Measurements from ENCODE around the gene TCHP. TPM values are rescaled to one million over a fixed set of nuclear protein-coding genes. Genes with fewer than 3 reads are reported as not detected.
"Not testable (repeated sequence)": the region's sequence is repeated elsewhere in the genome, so short reads cannot be mapped to it uniquely, and the experiment has no call there.

Gene TCHP
- polyA plus RNA-seq, 1 experiment = 9.1 TPM

DNA sequence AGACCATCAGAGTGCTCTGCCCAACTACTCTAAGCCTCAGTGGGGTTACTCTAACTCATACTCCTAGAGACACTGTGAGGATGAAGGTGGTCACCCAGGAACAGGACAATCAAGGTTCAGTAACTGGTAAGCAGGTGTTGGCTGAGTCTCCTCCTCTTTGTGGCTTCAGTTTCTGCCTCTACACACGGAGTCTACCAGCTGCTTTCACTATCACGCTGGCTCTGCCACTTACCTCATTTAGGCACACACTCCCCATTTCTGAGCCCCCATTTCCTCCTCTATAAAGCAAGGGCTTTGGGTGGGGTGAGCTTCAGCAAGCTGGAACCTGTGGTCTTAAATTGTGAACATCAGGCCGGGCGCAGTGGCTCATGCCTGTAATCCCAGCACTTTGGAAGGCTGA, 7.3 kb upstream of the TCHP start:
- Histone ChIP-seq H3K36me3 (ENCODE audit: control insufficient read depth, insufficient read depth, low read length) (no peaks in the 10 kb centered on the region), H3K4me3 (ENCODE audit: low read depth, low read length) (no peak overlapping the region), H3K27me3 (ENCODE audit: control insufficient read depth, insufficient read depth, low read length) (no peaks in the 10 kb centered on the region)
- no peak for DNase-seq (ENCODE audit: low read depth)
- TF ChIP-seq, protein P1, sequence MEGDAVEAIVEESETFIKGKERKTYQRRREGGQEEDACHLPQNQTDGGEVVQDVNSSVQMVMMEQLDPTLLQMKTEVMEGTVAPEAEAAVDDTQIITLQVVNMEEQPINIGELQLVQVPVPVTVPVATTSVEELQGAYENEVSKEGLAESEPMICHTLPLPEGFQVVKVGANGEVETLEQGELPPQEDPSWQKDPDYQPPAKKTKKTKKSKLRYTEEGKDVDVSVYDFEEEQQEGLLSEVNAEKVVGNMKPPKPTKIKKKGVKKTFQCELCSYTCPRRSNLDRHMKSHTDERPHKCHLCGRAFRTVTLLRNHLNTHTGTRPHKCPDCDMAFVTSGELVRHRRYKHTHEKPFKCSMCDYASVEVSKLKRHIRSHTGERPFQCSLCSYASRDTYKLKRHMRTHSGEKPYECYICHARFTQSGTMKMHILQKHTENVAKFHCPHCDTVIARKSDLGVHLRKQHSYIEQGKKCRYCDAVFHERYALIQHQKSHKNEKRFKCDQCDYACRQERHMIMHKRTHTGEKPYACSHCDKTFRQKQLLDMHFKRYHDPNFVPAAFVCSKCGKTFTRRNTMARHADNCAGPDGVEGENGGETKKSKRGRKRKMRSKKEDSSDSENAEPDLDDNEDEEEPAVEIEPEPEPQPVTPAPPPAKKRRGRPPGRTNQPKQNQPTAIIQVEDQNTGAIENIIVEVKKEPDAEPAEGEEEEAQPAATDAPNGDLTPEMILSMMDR (IDR thresholded peaks at IDR 0.05; ENCODE audit: insufficient read depth, low read depth, low read length) = no peak
- POLR2A ChIA-PET = no interaction called here
- CTCF ChIA-PET = no interaction called here

DNA sequence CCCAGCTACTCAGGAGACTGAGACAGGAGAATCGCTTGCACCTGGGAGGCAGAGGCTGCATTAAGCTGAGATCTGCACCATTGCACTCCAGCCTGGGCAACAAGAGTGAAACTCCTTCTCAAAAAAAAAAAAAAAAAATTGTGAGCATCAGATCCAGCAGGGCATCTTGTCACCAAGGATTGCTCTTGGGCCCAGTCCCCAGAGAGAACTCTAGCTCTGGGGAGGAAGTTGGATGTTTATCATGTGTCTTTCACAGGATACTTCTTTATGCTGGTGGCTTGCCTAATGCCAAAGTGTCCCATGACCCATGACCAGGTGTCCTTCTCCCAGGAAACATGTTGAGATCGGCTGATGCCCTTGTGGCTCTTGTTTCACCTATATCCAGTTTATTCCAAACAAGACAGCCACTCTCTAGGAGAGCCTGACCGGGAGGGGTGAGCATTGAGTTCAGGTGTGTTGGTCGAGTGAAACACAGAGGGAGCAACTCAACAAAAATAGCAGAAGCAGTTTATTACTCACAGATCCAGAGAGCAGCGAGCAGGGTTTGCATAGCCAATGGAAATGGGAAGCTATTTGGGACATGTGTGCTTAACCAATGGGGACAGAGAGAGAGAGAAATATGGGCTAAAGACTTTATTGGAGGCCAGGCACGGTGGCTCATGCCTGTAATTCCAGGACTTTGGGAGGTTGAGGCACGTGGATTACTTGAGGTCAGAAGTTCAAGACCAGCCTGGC, 6.6 kb upstream of the TCHP start:
- POLR2A ChIA-PET = no interaction called here
- H3K36me3 ChIP-seq (ENCODE audit: control insufficient read depth, insufficient read depth, low read length) = no peaks in the 10 kb centered on the region
- no peak overlapping the region for H3K4me3 ChIP-seq (ENCODE audit: low read depth, low read length)
- CTCF ChIA-PET = interaction anchor here (0.6 kb wide), 1 partner anchor 68 kb away, joined by 3 read pairs; no protein-coding TSS in a partner anchor
- DNase-seq (ENCODE audit: low read depth) = no peak
- no peaks in the 10 kb centered on the region for H3K27me3 ChIP-seq (ENCODE audit: control insufficient read depth, insufficient read depth, low read length)
- TF ChIP-seq, protein P1 (IDR thresholded peaks at IDR 0.05; ENCODE audit: insufficient read depth, low read depth, low read length) = no peak

GRCh38 chr12:109894939-109895338, 5.1 kb upstream of the TCHP start:
- no peaks in the 10 kb centered on the region for H3K27me3 ChIP-seq (ENCODE audit: control insufficient read depth, insufficient read depth, low read length)
- no peak overlapping the region for H3K4me3 ChIP-seq (ENCODE audit: low read depth, low read length)
- no peaks in the 10 kb centered on the region for H3K36me3 ChIP-seq (ENCODE audit: control insufficient read depth, insufficient read depth, low read length)
- no peak for DNase-seq (ENCODE audit: low read depth)
- TF ChIP-seq, protein P1 (IDR thresholded peaks at IDR 0.05; ENCODE audit: insufficient read depth, low read depth, low read length) = no peak
- ChIA-PET CTCF (interaction anchor here (1.2 to 1.4 kb wide), 2 partner anchors 28 to 42 kb away, joined by 3 read pairs; no protein-coding TSS in a partner anchor), POLR2A (no interaction called here)

DNA sequence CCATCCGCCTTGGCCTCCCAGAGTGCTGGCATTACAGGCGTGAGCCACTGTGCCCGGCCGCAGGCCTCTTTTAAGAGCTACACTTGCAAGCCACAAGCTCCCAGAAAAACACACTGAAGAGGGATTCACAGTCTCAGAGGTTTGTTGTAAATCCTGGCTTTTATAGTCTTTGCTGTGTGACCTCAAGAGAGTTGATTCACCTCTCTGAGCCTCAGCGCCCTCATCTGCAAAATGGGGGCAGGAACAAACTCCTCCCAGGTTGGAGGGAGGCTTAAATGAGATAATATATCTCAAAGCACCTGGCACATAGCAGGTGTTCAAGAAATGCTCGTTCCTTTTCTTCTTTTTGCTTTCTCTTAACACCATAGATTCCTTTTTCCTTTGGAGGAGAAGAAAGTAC, 3.9 kb upstream of the TCHP start:
- H3K27me3 ChIP-seq (ENCODE audit: control insufficient read depth, insufficient read depth, low read length) = no peaks in the 10 kb centered on the region
- TF ChIP-seq, protein P1 (IDR thresholded peaks at IDR 0.05; ENCODE audit: insufficient read depth, low read depth, low read length) = no peak
- ChIA-PET POLR2A (no interaction called here), CTCF (interaction anchor here (1.2 to 1.4 kb wide), 2 partner anchors 30 to 43 kb away, joined by 3 read pairs; no protein-coding TSS in a partner anchor)
- no peak overlapping the region for H3K4me3 ChIP-seq (ENCODE audit: low read depth, low read length)
- DNase-seq (ENCODE audit: low read depth) = no peak
- H3K36me3 ChIP-seq (ENCODE audit: control insufficient read depth, insufficient read depth, low read length) = no peaks in the 10 kb centered on the region

DNA sequence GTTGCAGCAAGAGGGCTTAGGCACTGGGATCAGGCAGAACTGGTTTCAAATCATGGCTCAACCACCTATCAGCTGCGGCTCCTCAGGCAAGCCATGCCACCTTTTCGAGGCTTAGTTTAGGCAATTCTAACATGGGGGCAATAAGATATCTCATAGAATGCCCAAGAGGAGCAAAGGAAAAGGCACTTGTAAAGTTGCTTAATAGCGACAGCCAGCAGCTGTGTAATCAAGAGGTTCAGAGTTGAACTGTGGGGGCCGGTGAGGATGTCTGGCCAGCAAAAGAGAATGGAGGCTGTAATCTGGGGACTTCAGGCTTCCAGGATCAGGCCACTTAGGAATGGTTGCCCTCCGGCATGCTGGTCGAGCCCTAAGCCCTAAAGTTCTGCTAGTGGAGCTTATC, 3.0 kb upstream of the TCHP start:
- Histone ChIP-seq H3K4me3 (ENCODE audit: low read depth, low read length) (no peak overlapping the region), H3K27me3 (ENCODE audit: control insufficient read depth, insufficient read depth, low read length) (no peaks in the 10 kb centered on the region)
- POLR2A ChIA-PET = no interaction called here

DNA sequence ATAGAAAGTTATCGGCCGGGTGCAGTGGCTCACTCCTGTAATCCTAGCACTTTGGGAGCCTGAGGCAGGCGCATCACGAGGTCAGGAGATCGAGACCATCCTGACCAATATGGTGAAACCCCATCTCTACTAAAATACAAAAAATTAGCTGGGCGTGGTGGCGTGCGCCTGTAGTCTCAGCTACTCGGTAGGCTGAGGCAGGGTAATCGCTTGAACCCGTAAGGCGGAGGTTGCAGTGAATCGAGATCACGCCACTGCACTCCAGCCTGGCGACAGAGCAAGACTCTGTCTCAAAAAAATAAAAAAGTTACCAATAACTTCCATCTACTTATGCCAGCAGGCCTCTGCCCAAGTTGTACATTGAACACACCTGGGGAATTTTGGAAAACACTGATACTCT, 729 bp upstream of the TCHP start:
- H3K36me3 ChIP-seq (ENCODE audit: control insufficient read depth, insufficient read depth, low read length); H3K27me3 ChIP-seq (ENCODE audit: control insufficient read depth, insufficient read depth, low read length); POLR2A ChIA-PET; DNase-seq (ENCODE audit: low read depth): not testable (repeated sequence)
- CTCF ChIA-PET = interaction anchor here (0.8 to 1.3 kb wide), 3 partner anchors 11 to 144 kb away, joined by 3 read pairs; no protein-coding TSS in a partner anchor
- H3K4me3 ChIP-seq (ENCODE audit: low read depth, low read length) = peak overlapping the region; percentile 61; the same call in 1 of the 2 replicates

More for the DNA sequence above, 3.0 kb upstream of the TCHP start:
- CTCF ChIA-PET = interaction anchor here (1.2 kb wide), 1 partner anchor 44 kb away, joined by 4 read pairs; no protein-coding TSS in a partner anchor
- no peak for DNase-seq (ENCODE audit: low read depth)
- TF ChIP-seq, protein P1 (IDR thresholded peaks at IDR 0.05; ENCODE audit: insufficient read depth, low read depth, low read length) = no peak
- no peaks in the 10 kb centered on the region for H3K36me3 ChIP-seq (ENCODE audit: control insufficient read depth, insufficient read depth, low read length)

Measured in BJ (cell line).